Measurements from ENCODE around the gene ZNF429. TPM values are rescaled to one million over a fixed set of nuclear protein-coding genes. Genes with fewer than 3 reads are reported as not detected.

Gene ZNF429
- total RNA-seq, 2 donors from 2014 or later, result 7.2 to 9.8 TPM

GRCh38 chr19:21484631-21485030 is 20.8 kb upstream of the ZNF429 start:
- H3K9me3 ChIP-seq, result no peaks in the 10 kb centered on the region
- no peak for TF ChIP-seq CTCF (IDR thresholded peaks at IDR 0.05)
- no peaks in the 10 kb centered on the region for H3K36me3 ChIP-seq
- H3K27me3 ChIP-seq, result no peaks in the 10 kb centered on the region
- H3K4me1 ChIP-seq, result no peaks in the 10 kb centered on the region
- H3K4me3 ChIP-seq, result no peak overlapping the region
- no peak for DNase-seq (ENCODE audit: low spot score)
- H3K27ac ChIP-seq, result no peak overlapping the region

- Histone ChIP-seq H3K27me3 (no peaks in the 10 kb centered on the region), H3K27ac (no peak overlapping the region), H3K4me1 (no peaks in the 10 kb centered on the region), H3K9me3 (no peaks in the 10 kb centered on the region), H3K36me3 (no peaks in the 10 kb centered on the region), H3K4me3 (no peak overlapping the region)
- no peak for TF ChIP-seq CTCF (IDR thresholded peaks at IDR 0.05)
- no peak for DNase-seq (ENCODE audit: low spot score)
Measured at GRCh38 chr19:21485926-21486325, 19.5 kb upstream of the ZNF429 start.

- TF ChIP-seq CTCF (IDR thresholded peaks at IDR 0.05), result no peak
- Histone ChIP-seq H3K27me3 (no peaks in the 10 kb centered on the region), H3K4me1 (no peaks in the 10 kb centered on the region), H3K9me3 (no peaks in the 10 kb centered on the region), H3K4me3 (no peak overlapping the region), H3K27ac (no peak overlapping the region), H3K36me3 (no peaks in the 10 kb centered on the region)
- no peak for DNase-seq (ENCODE audit: low spot score)
Measured at GRCh38 chr19:21487969-21488368, 17.4 kb upstream of the ZNF429 start.

GRCh38 chr19:21491146-21491545 is 14.3 kb upstream of the ZNF429 start:
- H3K9me3 ChIP-seq, result no peaks in the 10 kb centered on the region
- TF ChIP-seq CTCF (IDR thresholded peaks at IDR 0.05), result no peak

GRCh38 chr19:21492947-21493906 is 12.2 kb upstream of the ZNF429 start:
- no peaks in the 10 kb centered on the region for H3K36me3 ChIP-seq
- no peak overlapping the region for H3K27ac ChIP-seq
- TF ChIP-seq CTCF (IDR thresholded peaks at IDR 0.05), result no peak
- H3K9me3 ChIP-seq, result no peaks in the 10 kb centered on the region
- no peaks in the 10 kb centered on the region for H3K27me3 ChIP-seq
- H3K4me3 ChIP-seq, result no peak overlapping the region
- no peaks in the 10 kb centered on the region for H3K4me1 ChIP-seq
- DNase-seq (ENCODE audit: low spot score), result peak; percentile 53

More at GRCh38 chr19:21491146-21491545, 14.3 kb upstream of the ZNF429 start:
- Histone ChIP-seq H3K4me1 (no peaks in the 10 kb centered on the region), H3K4me3 (no peak overlapping the region), H3K36me3 (no peaks in the 10 kb centered on the region), H3K27me3 (no peaks in the 10 kb centered on the region), H3K27ac (no peak overlapping the region)
- no peak for DNase-seq (ENCODE audit: low spot score)
